NCI-H748 treated with DMSO at 0.1 percent for 48 hours (cell line): ENCODE results near the gene RPL18A.

Experiments
- DNase-seq: peaks from one replicate; lab custom pipeline; 2025; lab: John Stamatoyannopoulos, UW

The RPL18A gene

DNA sequence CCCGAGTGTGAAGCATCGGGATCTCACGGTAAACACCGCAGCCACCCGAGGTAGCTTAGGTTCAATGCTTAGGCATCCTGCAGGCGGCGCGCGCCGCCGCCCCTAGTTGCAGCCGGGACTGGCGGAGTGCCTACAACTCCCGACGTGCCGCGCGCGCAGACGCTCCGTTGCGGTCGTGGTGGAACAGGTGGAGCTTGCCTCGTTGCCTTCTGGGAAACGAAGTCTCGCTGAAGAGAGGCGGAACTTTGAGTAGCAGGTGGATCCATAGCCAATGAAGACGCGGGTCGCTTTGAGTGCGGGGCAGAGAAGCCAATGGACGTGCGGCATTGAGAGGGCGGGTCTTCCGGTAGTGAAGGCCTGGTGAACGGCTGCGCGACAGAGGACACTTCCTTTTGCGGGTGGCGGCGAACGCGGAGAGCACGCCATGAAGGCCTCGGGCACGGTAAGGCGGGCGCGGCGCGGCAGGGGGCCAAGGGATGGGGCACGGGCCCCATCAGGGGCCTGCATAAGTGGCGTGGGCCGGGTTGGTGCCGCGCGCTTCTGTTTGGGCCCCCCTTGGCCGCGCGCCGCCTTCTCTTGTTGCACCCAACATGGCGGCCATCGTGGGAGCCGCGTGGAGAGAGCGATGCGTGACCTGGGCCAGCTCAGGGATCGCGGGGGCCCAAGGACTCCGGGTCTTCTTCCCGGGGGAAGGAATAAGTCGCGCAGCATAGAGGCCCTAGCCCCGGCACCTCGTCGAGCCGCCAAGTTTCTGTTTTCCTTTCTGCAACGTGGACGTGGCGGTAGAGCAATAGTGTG, at the start of gene RPL18A:
RPL18A (plus strand) TSS at position 378 of the 798 bp plus-strand sequence; CDS start at position 425, 47 bp downstream.
- peak; percentile 90 for DNase-seq

DNA sequence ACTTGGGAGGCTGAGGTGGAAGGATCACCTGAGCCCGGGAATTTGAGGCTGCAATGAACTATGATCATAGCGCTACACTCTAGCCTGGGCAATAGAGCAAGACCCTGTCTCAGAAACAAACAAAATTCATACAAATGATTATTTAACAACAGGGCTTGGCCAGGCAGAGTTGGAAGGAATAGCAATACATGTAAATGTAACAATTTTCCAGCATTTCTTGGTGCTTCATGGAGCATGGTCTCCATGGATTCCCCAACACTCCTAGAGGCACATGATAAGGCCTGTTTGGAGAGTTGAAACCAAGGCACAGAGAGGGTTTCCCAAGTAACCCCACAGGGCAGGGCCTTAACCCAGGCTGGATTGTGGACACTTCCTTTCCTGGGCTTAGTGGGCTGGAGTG, 48.6 kb upstream of the RPL18A start:
- no peak for DNase-seq

DNA sequence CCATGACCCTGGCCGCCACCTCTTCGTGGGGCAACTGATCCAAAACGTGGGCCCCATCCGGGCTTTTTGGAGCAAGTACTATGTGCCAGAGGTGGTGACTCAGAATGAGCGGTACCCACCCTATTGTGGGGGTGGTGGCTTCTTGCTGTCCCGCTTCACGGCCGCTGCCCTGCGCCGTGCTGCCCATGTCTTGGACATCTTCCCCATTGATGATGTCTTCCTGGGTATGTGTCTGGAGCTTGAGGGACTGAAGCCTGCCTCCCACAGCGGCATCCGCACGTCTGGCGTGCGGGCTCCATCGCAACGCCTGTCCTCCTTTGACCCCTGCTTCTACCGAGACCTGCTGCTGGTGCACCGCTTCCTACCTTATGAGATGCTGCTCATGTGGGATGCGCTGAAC, 48.0 kb upstream of the RPL18A start:
- no peak for DNase-seq

DNA sequence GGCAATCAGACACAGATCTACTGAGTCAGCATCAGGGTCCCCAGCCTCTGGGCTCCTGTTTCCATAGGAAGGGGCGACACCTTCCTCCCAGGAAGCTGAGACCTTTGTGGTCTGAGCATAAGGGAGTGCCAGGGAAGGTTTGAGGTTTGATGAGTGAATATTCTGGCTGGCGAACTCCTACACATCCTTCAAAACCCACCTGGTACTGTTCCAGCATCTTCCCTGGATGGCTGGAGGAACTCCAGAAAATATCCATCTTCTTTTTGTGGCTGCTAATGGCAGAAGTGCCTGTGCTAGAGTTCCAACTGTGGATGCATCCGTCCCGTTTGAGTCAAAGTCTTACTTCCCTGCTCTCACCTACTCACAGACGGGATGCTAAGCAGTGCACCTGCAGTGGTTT, 47.6 kb upstream of the RPL18A start:
- DNase-seq, result no peak

DNA sequence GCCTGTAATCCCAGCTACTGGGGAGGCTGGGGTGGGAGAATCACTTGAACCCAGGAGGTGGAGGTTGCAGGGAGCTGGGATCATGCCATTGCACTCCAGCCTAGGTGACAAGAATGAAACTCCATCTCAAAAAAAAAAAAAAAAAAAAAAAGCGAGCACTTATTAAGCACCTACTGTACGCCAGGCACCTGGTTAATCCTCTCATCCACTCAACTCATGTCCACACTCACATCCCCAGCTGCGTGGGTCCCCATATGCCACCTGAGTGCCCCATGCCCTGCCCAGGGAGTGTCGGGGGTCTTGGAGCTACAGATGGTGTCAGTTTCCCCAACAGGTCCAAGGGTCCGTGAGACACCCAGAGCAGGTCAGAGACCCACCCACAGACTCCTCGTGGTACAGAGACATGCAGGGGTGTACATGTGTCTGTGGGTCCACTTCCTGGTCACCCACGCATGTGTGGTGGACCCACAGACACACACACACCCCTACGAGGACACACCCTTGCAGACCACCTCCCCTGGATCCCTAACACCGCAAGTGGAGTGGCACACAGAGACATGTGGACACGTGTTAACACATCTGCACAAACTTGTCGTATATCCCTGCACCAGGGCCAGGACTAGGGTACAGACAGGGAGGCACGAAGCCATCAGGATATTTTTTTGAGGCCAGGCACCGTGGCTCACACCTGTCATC, 41.9 kb upstream of the RPL18A start:
- no peak for DNase-seq

DNA sequence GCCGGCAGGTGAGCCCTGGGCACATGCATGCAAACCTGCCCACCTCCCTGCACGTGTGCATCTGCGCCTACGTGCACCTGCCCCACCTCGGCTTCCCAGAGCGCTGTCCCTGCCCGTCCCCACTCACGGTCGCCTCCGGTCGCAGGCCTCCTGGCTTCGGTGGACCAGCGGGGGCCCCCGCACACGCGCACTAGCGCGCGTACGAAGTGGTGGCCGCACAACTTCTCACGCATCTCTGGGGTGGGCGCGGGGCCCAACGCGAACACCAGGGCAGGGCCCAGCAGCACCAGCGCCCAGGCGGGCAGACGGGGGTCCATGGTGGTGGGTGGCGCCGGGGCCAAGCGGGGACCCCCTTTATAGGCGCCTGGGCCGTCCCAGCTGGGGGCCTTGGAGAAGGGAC, 38.5 kb upstream of the RPL18A start, which contains the start of gene INSL3:
INSL3 (minus strand) TSS at position 330 of the 400 bp plus-strand sequence; CDS start at position 317, 13 bp downstream.
- DNase-seq, result no peak

DNA sequence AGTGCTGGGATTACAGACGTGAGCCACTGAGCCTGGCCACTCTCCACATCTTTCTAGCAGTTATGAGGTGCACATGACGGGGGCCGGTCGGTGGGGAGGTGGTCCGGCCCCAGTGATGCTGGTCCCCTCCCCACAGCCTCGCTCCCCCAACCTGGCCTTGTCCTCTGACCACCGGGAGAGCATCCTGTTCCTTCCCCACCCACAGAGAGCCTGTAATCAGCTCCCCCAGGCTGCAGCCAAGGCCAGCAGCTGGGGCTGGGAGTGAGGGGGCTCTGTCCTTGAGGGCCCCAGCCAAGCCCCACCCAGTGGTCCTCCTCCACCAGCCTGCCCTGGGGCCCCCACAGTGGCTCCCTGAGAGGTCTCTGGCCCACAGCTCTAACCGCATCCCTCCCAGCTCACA, 35.4 kb upstream of the RPL18A start:
- no peak for DNase-seq

DNA sequence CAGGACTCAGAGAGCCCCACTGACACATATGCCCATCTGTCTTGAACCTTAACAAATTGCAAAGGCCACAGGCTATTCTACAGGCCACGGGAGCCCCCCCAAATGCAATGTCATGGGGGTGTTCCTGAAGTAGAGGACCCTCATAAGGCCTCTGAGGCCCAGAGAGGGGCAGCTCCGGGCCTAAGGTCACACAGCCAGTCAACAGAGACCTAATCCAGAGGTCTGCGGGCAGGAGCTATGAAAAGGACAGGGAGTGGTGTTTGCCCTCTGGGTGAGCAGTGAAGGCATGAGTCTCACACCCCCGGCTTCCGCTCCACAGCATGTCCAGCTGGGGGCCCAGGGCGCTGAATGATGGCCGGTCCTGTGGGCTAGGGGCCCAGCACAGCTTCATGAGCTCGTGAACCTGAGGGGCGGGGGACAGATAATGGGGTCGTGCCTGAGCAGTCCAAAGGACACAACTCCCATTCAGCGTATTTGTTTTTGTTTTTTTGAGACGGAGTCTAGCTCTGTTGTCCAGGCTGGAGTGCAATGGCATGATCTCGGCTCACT, 33.1 kb upstream of the RPL18A start:
- DNase-seq, result no peak

DNA sequence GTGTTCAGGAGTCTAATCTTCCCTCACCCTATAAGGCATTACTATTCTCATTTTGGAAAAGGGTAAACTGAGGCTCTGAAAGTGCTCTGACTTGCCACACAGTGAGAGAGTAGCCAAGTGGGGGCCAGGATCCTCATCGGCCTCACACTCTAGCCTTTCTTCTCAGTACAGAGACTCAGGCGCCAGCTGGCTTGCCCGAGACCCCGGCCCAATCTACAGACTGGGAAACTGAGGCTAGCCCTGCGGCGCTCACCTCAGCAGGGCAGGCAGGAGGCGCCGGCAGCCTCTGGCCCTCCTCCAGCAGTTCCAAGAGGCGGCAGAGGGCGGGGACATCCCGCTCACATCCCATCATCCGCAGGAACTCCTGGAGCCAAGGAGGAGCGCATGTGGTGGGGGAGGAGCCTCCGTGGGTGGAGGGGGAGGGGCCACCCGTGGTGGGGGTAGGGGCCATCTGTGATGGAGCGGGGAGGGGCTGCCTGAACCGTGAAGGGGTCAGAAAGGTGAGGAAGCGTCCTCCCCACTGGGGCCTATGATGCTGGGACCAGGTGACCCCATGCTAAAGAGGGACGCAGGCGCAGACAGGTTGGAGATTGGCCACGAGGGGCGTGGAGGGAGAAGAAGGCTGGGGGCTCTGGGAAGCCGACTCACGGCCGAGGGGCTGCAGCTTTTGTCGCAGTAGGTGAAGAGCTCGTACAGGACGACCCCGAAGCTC, 29.7 kb upstream of the RPL18A start:
- peak; percentile 27 for DNase-seq

DNA sequence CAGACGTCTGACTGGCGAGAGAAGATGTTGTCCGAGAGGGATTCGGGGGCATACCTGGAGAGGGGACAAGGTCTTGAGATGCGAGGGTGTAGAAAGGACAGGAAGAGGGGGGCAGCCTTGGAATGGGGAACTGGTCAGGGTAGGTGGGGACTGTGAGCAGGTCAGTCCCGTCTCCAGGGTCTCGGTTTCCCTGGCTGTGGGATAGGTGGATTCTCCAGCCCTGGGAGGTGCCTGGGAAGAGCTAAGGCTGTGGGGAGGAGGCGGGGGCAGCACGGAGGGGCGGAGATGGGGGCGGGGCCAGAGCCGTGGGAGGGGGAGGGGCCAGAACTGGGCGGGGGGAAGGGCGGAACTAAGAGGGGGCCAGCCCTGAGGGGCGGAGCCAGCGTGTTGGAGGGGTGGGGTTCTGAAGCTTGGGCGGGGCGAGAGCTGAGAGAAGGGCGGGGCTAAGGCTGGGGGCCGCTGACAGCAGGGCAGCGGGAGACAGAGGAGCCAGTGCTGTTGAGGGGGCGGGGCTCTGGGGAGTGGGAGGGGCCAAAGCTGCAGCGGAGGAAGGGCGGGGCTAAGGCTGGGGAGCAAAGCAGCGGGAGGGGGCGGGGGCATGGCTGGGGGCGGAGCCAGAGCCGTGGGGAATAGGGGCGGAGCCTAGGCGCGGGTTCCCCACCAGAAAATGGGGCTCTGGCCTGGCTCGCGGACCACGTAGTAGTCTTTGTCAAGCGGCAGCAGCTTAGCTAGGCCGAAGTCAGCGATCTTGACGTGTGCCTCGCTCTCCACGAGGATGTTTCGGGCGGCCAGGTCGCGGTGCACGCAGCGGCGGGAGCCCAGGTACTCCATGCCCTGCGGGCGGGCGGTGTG, 28.9 kb upstream of the RPL18A start:
- peak; percentile 66 for DNase-seq

DNA sequence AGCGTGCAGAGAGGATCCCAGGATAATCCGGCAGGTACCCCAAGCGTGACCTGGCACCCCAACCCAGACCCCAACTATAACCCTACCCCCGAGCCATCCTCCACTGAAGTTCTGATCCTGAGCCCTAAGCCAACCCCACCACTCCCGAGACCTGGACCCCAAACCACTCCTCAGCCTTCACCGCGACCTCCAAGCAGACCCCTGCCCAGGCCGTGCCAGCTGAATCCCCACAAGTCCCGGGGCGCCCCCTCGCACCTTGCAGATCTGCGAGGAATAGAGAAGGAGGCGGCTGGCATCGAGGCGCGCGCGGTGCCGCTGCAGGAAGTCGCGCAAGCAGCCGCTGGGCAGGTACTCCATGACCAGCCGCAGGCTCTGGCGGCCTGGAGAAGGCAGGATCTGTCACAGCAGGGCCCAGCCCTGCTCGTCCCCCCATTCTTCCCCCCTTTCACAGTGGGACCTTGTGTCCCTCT, 28.3 kb upstream of the RPL18A start:
- no peak for DNase-seq

DNA sequence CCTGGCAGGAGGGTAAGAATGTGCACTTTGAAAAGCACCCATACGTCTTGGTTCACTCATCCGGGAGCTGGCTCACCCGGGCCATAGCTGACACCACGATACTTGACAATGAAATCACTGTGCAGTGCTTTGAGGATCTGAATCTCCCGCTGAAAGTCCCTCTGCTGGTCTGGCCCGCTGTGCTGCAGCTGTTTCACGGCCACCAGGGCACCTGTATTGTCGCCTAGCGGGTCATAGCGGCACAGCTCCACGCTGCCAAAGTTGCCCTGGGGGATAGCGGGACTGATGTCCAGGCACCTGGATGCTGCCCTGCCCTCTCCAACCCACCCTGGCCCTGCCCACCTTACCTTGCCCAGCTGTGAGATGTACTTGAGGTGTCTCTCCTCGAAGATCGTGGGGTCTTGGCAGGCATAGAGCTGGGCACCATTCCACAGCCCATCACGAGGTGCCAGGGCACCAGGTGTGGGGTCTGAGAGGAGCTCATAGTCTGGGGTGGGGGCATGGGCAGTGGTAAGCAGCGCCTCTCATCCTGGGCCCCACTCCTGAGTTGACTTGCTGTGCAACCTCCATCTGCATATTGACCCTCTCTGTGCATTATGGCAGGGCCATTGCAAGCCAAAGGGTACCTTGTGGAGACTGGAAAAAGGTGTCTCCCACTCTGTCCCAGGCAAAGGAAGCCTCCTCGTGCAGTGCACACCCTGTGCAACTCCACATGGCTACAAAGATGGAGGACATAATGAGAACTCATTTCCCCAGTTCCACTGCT, 27.1 kb upstream of the RPL18A start:
- DNase-seq, result no peak

DNA sequence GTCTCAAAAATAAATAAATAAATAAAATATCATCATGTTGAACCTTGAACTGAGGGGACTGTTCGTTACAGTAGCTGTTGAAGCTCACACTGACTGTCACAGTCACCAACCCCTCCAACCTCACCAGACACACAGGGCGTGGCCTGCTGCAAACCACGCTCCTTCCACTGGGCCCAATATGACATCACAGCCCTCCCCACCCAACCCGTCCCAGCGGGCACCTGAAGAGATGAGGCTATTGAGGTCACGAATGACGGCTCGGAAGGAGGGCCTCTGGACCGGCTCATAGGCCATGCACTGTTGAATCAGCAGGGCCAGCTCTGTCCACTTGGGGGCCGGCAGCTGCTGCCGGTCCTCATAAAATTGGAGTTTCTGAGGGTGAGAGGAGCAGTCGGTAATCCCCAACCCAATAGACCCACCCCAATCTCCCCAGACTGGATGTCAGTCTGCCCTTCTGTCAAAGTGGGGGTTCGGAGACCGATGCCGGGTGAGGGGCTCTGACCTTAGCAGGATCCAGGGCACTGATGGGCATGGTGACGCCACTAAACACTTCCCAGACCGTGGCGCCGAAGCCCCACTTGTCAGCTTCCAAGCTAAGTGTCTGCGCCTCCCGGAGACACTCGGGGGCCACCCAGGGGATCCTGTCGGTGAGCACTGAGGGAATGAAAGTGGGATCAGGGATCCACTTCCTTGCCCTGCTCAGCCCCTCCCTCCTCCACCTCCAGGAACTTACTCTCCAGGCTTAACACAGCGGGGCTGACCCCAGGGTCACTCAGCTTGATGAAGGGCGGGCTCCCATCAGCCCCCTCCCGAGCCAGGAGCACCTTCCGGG, 25.1 kb upstream of the RPL18A start:
- DNase-seq, result no peak

DNA sequence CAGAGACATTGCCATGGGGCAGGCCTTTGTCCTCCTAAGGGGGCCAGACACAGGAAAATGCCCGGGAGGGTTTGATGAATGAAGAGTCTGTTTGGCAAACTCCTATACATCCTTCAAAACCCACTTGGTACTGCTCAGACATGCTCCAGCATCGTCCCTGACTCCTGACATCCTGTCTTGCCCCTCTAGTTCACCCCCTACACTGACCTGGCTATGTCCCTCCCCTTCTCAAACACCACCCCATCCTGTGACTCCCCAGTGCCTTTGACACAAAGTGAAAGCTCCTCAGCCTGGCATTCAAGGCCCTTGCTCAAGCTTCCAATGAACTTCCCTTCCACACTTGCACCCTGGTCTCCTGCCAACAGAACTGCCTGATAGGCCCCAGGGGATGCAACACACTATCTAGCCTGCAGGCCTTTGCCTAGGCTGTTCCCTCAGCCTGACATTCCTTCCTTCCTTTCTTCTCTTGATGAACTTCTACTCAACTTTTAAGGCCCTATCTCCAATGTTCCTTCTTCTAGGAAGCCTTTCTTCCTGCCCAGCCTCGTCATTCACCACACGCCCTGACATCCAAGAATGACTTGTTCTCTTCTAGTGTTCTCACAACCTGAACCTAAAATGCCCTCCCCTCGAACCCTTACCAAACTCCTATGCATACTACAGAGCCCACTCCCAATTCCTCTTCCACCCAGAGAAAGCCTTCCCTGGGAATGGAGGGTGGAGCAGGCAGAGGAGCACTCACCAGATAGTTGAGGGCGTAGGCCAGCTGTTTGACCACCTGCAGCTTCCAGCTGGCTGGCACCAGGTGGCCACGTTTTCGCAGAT, 24.3 kb upstream of the RPL18A start:
- no peak for DNase-seq

DNA sequence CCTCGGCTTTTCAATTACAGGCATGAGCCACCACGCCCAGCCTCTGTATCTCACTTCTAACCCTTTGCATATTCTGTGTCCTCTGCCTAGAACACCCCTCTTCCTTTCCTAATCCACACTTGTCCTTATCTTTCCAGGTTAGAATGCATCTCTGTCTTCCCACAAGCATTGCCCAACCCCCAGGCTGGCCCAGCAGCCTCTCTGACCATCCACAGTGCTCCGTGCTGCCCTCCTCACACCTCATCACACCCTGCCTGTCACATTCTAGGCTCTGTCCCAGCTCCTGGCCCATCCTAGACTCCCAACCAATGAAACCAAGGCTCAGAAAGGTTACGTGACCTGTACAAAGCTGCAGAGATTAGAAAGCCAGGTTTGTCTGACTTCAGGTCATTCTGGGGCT, 23.2 kb upstream of the RPL18A start:
- no peak for DNase-seq

DNA sequence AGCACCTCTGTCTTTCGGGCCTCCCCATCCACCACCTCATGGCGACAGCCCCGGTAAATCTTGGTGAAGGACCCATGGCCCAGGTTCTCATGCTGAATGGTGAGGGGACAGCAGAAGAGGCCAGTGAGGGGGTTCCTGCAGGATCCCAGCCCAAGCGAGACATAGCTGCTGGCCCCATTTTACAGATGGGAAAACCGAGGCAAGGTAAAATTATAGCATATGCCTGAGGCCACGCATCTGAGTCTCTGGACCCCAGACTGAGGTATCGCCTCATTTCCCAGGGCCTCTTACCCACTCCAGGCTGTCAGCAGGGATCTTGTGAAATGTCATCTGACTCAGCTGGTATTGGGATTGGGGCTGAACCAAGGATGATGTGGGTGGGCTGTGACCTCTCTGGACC, 21.7 kb upstream of the RPL18A start:
- DNase-seq, result no peak

DNA sequence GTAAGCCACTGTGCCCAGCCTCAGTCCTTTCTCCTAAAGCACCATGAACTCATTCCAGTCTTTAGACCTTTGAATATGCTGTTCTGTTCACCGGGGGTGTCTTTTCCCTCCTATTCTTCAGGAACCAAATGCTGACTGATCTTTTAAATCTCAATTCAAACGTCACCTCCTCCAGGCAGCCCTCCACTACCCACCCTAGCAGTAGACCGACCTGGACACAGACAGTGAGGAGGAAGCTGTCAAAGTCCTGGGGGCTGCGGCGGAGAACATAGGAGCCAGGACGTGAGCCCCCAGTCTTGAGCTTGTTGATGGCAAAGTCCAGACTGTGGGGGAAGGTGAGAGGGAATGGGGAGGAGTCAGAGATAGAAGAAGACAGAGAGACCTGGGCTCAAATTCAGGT, 19.7 kb upstream of the RPL18A start:
- DNase-seq, result no peak

DNA sequence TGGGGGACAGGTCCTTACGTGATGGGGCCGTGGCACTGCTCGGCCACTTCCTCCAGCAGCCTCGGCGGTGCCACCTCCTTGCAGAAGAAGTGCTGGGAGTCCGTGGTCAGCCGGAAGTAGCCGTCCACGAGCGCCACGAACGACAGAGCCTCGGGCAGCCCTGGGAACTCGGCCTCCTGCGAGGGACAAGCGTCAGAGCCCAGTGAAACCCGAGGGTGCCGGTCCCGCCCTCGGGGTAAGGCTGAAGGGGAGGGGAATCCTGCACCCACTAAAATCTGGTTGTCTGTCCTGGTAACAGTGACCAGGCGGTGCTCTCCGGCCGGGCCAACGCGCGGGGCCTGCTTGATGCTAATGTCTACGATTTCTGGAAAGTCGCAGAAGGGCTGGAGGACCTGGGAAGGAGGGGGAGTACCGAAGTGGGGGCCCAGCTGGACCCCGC, 18.3 kb upstream of the RPL18A start:
- no peak for DNase-seq
